Measurements from ENCODE around the gene GLI3. TPM values are rescaled to one million over a fixed set of nuclear protein-coding genes. Genes with fewer than 3 reads are reported as not detected.

Gene GLI3
- total RNA-seq, 2 experiments from 2014 or later: not detected

GRCh38 chr7:42115795-42116194 is 121.2 kb downstream of the GLI3 start:
- CTCF ChIA-PET: no interaction called here
- DNase-seq (no peak), ATAC-seq (no peak)
- no peak overlapping the region for H3K4me3 Mint-ChIP-seq
- no peaks in the 10 kb centered on the region for H3K36me3 Mint-ChIP-seq (ENCODE audit: low read depth)
- POLR2A ChIA-PET: no interaction called here
- TF ChIP-seq CTCF (IDR thresholded peaks at IDR 0.05): no peak
- H3K4me1 Mint-ChIP-seq (ENCODE audit: low read depth): no peaks in the 10 kb centered on the region
- intact Hi-C loops (cut with micrococcal nuclease): no loop called here
- no peak overlapping the region for H3K27ac Mint-ChIP-seq
- H3K9me3 Mint-ChIP-seq: no peaks in the 10 kb centered on the region
- peaks cover 3% of the 10 kb centered on the region for H3K27me3 Mint-ChIP-seq

GRCh38 chr7:42110333-42110732 is 126.7 kb downstream of the GLI3 start:
- TF ChIP-seq CTCF (IDR thresholded peaks at IDR 0.05): no peak
- Mint-ChIP-seq H3K36me3 (ENCODE audit: low read depth) (no peaks in the 10 kb centered on the region), H3K4me1 (ENCODE audit: low read depth) (no peaks in the 10 kb centered on the region), H3K27ac (no peak overlapping the region), H3K27me3 (peaks cover 5% of the 10 kb centered on the region), H3K9me3 (no peaks in the 10 kb centered on the region), H3K4me3 (no peak overlapping the region)
- ATAC-seq: no peak
- DNase-seq: no peak
- POLR2A ChIA-PET: no interaction called here
- intact Hi-C loops (cut with micrococcal nuclease): no loop called here
- CTCF ChIA-PET: interaction anchor here (1.4 kb wide), 1 partner anchor 7 kb away, joined by 3 read pairs; no protein-coding TSS in a partner anchor

DNA sequence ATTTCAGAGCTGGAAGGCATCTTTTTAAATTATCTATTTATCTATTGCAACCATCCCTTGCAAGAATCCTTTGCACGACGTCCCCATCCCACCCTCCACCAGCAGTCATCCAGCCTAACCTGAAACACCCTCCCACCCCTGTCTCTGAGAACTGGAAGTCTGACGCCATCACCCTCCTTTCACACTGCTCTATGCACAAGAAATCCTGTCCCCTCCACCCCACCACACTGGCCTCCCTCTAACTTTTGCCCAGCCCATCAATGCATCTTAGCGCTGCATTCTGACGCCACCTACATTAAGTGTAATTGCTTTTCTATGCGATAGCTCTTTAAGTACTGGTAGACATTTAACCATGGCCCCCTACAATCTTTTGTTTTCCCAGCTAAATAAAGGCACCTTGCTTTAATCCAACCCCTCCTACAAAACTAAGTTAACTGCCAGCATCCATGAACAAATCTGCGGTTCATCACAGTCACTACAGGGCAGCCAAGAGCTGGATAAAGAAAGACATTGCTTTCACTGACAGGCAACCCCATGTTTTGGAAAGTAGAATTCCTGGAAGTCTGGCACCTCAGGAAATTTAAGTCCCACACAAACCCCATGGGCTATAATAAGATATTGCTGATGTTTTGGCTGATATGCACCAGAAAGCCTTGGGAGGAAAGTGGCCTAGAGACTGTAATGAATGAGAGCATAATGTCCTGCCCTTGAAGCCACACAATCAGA is 128.0 kb downstream of the GLI3 start:
- intact Hi-C loops (cut with micrococcal nuclease): no loop called here
- Mint-ChIP-seq H3K4me3 (no peak overlapping the region), H3K9me3 (no peaks in the 10 kb centered on the region), H3K27me3 (peaks cover 5% of the 10 kb centered on the region), H3K27ac (no peak overlapping the region), H3K36me3 (ENCODE audit: low read depth) (no peaks in the 10 kb centered on the region), H3K4me1 (ENCODE audit: low read depth) (no peaks in the 10 kb centered on the region)
- no peak for TF ChIP-seq CTCF (IDR thresholded peaks at IDR 0.05)
- POLR2A ChIA-PET: no interaction called here
- ATAC-seq: no peak
- no peak for DNase-seq
- CTCF ChIA-PET: no interaction called here

- no peaks in the 10 kb centered on the region for H3K9me3 Mint-ChIP-seq
- H3K36me3 Mint-ChIP-seq (ENCODE audit: low read depth): no peaks in the 10 kb centered on the region
- H3K27me3 Mint-ChIP-seq: peaks cover 5% of the 10 kb centered on the region
- H3K4me3 Mint-ChIP-seq: no peak overlapping the region
- ATAC-seq (no peak), DNase-seq (no peak)
- H3K4me1 Mint-ChIP-seq (ENCODE audit: low read depth): no peaks in the 10 kb centered on the region
- ChIA-PET CTCF (no interaction called here), POLR2A (no interaction called here)
- no peak for TF ChIP-seq CTCF (IDR thresholded peaks at IDR 0.05)
- intact Hi-C loops (cut with micrococcal nuclease): no loop called here
- H3K27ac Mint-ChIP-seq: no peak overlapping the region
Observed at GRCh38 chr7:42107484-42108240, 129.3 kb downstream of the GLI3 start.

GRCh38 chr7:42106562-42106961 is 130.4 kb downstream of the GLI3 start:
- POLR2A ChIA-PET: no interaction called here

More at GRCh38 chr7:42106562-42106961, 130.4 kb downstream of the GLI3 start:
- Mint-ChIP-seq H3K27me3 (peaks cover 5% of the 10 kb centered on the region), H3K4me3 (no peak overlapping the region), H3K9me3 (no peaks in the 10 kb centered on the region), H3K27ac (no peak overlapping the region), H3K36me3 (ENCODE audit: low read depth) (no peaks in the 10 kb centered on the region), H3K4me1 (ENCODE audit: low read depth) (no peaks in the 10 kb centered on the region)
- DNase-seq (no peak), ATAC-seq (no peak)
- intact Hi-C loops (cut with micrococcal nuclease): no loop called here
- CTCF ChIA-PET: no interaction called here
- no peak for TF ChIP-seq CTCF (IDR thresholded peaks at IDR 0.05)

All from activated CD8-positive, alpha-beta T cell treated with anti-CD3 and anti-CD28 coated beads for 36 hours (primary cell).